Kidney (tissue), 14 donors: ENCODE results near the gene DUSP22. TPM values are rescaled to one million over a fixed set of nuclear protein-coding genes. Genes with fewer than 3 reads are reported as not detected.

ENCODE experiments used
- DNase-seq, 5 donors: peaks; one replicate each; pipeline ENCODE4 v3.0.0-alpha.2; 2013 to 2020
- FAIRE-seq: peaks from 2 replicates; lab custom pipeline; 2012; peaks lifted over from hg19 to GRCh38; lab: Jason Lieb, UNC
- H3K27ac ChIP-seq, 2 donors: one replicate each; pipeline ENCODE4 v1.7.0; 2013; ENCODE audit warnings: low read depth in 2 of 2, low read length in 2 of 2, inconsistent platforms in 1 of 2
- H3K27me3 ChIP-seq: one replicate; pipeline ENCODE4 v1.7.1; 2013; ENCODE audit warnings: low read length, inconsistent platforms; ENCODE audit not compliant: control insufficient read depth, insufficient read depth
- H3K36me3 ChIP-seq, 3 donors: one replicate each; pipeline versions ENCODE4 v1.7.0 to v1.7.1; 2013; ENCODE audit warnings: low read length in 3 of 3, control low read depth in 1 of 3, inconsistent platforms in 1 of 3; ENCODE audit not compliant: insufficient read depth in 3 of 3, control insufficient read depth in 2 of 3
- H3K4me1 ChIP-seq, 3 donors: one replicate each; pipeline versions ENCODE4 v1.7.0 to v1.7.1; 2013; ENCODE audit warnings: low read length in 3 of 3, inconsistent platforms in 1 of 3, low read depth in 1 of 3; ENCODE audit not compliant: control insufficient read depth in 2 of 3, insufficient read depth in 2 of 3
- H3K4me3 ChIP-seq, 3 donors: one replicate each; pipeline versions ENCODE4 v1.7.0 to v1.8.1; 2013; ENCODE audit warnings: low read length in 3 of 3, control low read depth in 1 of 3, inconsistent platforms in 1 of 3
- H3K9ac ChIP-seq, 3 donors: one replicate each; pipeline versions ENCODE4 v1.7.0 to v1.7.1; 2013; ENCODE audit warnings: low read length in 3 of 3, control low read depth in 1 of 3, inconsistent platforms in 1 of 3
- H3K9me3 ChIP-seq, 3 donors: one replicate each; pipeline versions ENCODE4 v1.7.0 to v1.7.1; 2013; ENCODE audit warnings: low read length in 3 of 3, control low read depth in 1 of 3, inconsistent platforms in 1 of 3; ENCODE audit not compliant: control insufficient read depth in 2 of 3, insufficient read depth in 1 of 3
- CTCF ChIP-seq: IDR thresholded peaks from 3 replicates; pipeline ENCODE4 v1.5.1; 2012; ENCODE audit warnings: mild to moderate bottlenecking, moderate library complexity, borderline replicate concordance; ENCODE audit not compliant: insufficient read depth; ENCODE audit errors: extremely low read depth
- intact Hi-C: fragments of 100-400 bp; cut with DNase I; formaldehyde crosslinking; loops from one replicate; pipeline ENCODE4 v1.11.1; 2022
- polyA plus RNA-seq: library from polyadenylated mRNA; stranded (reverse); fragments of 350-450 nt; fragmentation: Illumina TruSeq; extraction: RNeasy Lipid Tissue Mini Kit (QIAGEN cat#74804); gene quantifications from one replicate; pipeline ENCODE4 v1.2.3, GENCODE V29; 2014; ENCODE audit warnings: low read depth, low replicate concordance; ENCODE audit not compliant: insufficient read depth
- total RNA-seq: library from RNA; stranded (reverse); fragmentation: NEBNext Ultra II Directional; extraction: Animal tissue kit (Norgen Biotek cat#: 25700); gene quantifications from one replicate; pipeline ENCODE4 v1.2.1, GENCODE V29; 2021
- donor health status: control.
- donor health status: control.
- donor health status: control.
- donor health status: control.
- donor health status: control.
- donor health status: DM: yes; HTN: yes; CAD: no.
- donor health status: Normal renal cell carcinoma (clear cell type).

The DUSP22 gene
- total and polyA plus RNA-seq, 2 donors from 2014 or later, result 24.0 to 60.7 TPM

DNA sequence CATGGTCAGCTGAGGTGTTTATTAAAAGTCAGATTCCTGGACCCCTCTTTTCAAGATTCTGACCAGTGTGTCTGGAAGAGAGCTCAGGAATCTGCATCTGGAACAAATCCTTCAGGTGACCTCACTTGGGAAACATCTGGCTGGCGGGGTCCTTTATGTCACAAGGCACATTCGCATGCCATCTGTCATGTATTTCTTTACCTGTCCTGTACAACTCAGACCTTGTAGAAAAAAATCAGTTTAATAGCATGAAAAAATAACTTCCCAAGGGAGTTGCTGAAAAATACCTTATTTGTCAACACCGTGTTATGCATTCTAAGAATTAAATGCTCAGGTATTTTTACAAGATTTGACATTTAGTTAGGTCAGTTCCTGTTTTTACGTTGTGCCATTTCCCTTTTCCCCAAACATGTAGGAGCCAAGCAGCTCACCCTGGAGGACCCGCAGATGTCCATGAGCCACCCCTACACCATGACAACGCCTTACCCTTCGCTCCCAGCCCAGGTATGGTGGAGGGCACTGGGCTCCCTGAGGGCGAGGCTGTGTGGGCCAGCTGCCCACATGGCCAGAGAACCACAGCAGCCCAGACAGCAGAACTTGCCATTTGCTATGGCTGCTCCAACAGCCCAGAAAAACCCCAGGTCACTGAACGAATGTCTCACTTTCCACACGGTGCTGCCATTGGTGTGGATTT, 103.3 kb downstream of the DUSP22 start:
- H3K9me3 ChIP-seq, result no peaks in the 10 kb centered on the region
- DNase-seq, result no peak

DNA sequence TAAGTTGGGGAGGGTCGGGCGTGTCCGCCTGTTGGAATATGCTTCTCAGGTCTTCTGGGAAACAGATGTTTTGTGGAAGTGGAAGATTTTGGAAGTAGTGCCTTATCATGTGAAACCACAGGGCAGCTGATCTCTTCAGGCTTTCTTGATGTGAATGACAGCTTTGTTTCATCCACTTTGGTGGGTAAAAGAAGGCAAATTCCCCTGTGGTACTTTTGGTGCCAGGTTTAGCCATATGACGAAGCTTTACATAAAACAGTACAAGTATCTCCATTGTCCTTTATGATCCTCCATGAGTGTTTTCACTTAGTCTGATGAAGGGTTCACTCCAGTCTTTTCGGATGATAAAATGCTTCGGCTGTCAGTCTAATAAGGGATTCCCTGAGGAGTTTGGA, 103.8 kb downstream of the DUSP22 start:
- no peak for FAIRE-seq
- Histone ChIP-seq H3K27me3 (peaks cover 24% of the 10 kb centered on the region), H3K36me3 (no peaks in the 10 kb centered on the region)

More for the DNA sequence above, 103.3 kb downstream of the DUSP22 start:
- Histone ChIP-seq H3K4me3 (no peak overlapping the region), H3K9ac (no peak overlapping the region), H3K4me1 (peaks cover 0 to 13% (median 0%) of the 10 kb centered on the region in 3 donors), H3K27me3 (peaks cover 29% of the 10 kb centered on the region), H3K36me3 (no peaks in the 10 kb centered on the region), H3K27ac (no peak overlapping the region)
- intact Hi-C loops, result no loop called here
- TF ChIP-seq CTCF, result no peak
- FAIRE-seq, result no peak

DNA sequence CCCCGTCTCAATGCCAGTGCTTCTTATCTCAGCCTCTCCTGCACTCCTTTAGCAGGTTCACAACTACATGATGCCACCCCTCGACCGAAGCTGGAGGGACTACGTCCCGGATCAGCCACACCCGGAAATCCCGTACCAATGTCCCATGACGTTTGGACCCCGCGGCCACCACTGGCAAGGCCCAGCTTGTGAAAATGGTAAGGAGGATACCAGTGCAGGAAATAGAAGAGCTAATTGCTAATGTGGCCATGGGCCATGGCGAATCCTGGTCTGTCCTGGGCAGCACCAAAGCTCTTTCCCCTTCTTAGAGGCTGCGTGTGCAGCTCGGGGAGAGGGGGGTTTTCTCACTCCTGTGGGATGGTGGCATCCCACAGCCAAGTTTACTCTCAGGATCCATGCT, 104.8 kb downstream of the DUSP22 start:
- Histone ChIP-seq H3K9me3 (no peaks in the 10 kb centered on the region), H3K4me1 (peaks cover 0 to 5% (median 0%) of the 10 kb centered on the region in 3 donors), H3K36me3 (no peaks in the 10 kb centered on the region), H3K27ac (no peak overlapping the region), H3K4me3 (no peak overlapping the region), H3K27me3 (peaks cover 23% of the 10 kb centered on the region), H3K9ac (no peak overlapping the region)
- intact Hi-C loops, result no loop called here
- DNase-seq (peak in 1 of 5 donors; percentile 57), FAIRE-seq (no peak)
- no peak for TF ChIP-seq CTCF

More for the DNA sequence above, 103.8 kb downstream of the DUSP22 start:
- Histone ChIP-seq H3K4me1 (peaks cover 0 to 11% (median 0%) of the 10 kb centered on the region in 3 donors), H3K9ac (no peak overlapping the region), H3K9me3 (no peaks in the 10 kb centered on the region), H3K4me3 (no peak overlapping the region), H3K27ac (no peak overlapping the region)
- TF ChIP-seq CTCF, result no peak
- intact Hi-C loops, result no loop called here
- DNase-seq, result no peak

DNA sequence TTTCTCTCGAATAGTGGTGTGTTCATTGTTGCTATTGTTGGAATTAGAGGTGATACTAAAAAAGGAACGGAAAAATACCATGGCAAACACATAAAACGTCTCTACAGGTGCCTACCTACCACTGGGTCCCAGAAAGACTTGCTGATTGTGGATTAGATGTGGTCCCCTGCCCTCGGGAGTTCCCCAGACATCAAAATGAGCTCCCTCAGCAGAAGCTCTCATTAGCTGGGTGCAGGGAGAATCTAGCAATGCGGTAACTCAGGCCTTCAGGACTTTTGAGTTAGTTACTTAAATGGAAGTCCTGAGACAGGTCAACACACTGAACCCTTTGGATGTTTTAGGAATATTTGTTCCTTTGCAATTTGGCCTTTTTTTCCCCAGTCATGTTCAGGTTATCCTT, 105.3 kb downstream of the DUSP22 start:
- Histone ChIP-seq H3K27me3 (peaks cover 20% of the 10 kb centered on the region), H3K4me3 (no peak overlapping the region), H3K9me3 (no peaks in the 10 kb centered on the region), H3K4me1 (no peaks in the 10 kb centered on the region), H3K36me3 (no peaks in the 10 kb centered on the region), H3K27ac (no peak overlapping the region), H3K9ac (no peak overlapping the region)
- no peak for TF ChIP-seq CTCF
- FAIRE-seq (no peak), DNase-seq (no peak)
- intact Hi-C loops, result no loop called here
